ENCODE data around the gene CCSER1.

The CCSER1 gene

DNA sequence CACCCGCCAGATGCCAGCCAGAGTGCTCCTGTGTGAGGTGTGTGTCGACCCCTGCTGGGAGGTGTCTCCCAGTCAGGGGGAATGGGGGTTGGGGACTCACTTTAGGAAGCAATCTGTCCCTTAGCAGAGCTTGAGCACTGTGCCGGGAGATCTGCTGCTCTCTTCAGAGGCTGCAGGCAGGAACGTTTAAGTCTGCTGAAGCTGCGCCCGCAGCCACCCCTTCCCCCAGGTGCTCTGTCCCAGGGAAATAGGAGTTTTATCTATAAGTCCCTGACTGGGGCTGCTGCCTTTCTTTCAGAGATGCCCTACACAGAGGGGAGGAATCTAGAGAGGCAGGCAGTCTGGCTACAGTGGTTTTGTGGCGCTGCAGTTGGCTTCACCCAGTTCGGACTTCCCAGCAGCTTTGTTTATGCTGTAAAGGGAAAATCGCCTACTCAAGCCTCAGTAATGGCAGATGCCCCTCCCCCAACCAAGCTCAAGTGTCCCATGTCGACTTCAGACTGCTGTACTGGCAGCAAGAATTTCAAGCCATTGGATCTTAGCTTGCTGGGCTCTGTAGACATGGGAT lies 80.8 kb downstream of the CCSER1 start:
- Histone ChIP-seq H3K27ac (ENCODE audit: low read length) (no peak overlapping the region), H3K4me3 (ENCODE audit: low read length) (no peak overlapping the region), H3K9me3 (ENCODE audit: insufficient read depth, low read depth, low read length) (no peaks in the 10 kb centered on the region), H3K36me3 (ENCODE audit: insufficient read depth, low read depth, low read length) (no peaks in the 10 kb centered on the region), H3K9ac (ENCODE audit: low read depth, low read length) (no peak overlapping the region), H3K4me1 (ENCODE audit: insufficient read depth, low read length) (peaks cover 8% of the 10 kb centered on the region; the same call in 1 of the 2 replicates), H3K27me3 (ENCODE audit: insufficient read depth, low read length) (no peaks in the 10 kb centered on the region)

DNA sequence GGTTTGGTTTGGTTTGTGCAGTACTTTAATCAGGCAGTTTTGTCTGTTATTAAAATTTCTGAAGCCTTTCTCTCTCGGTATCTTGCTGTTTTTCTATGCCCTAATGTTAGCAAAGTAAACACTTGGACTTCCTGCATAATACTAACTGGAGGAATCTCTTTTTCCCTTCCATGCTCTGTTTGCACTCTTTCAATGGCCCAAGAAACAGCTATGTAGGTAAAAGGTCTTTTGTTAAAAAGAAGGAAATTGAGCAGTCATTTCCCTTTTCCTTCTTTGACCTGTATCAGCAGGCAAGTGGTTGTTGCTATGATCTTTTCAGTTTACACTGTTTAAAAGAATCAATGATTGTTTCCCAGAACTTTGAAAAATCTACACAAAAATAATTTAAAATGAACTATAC lies 82.7 kb downstream of the CCSER1 start:
- H3K27ac ChIP-seq (ENCODE audit: low read length): no peak overlapping the region
- no peak overlapping the region for H3K4me3 ChIP-seq (ENCODE audit: low read length)
- H3K36me3 ChIP-seq (ENCODE audit: insufficient read depth, low read depth, low read length): no peaks in the 10 kb centered on the region
- no peak overlapping the region for H3K9ac ChIP-seq (ENCODE audit: low read depth, low read length)
- no peaks in the 10 kb centered on the region for H3K27me3 ChIP-seq (ENCODE audit: insufficient read depth, low read length)
- H3K9me3 ChIP-seq (ENCODE audit: insufficient read depth, low read depth, low read length): no peaks in the 10 kb centered on the region
- H3K4me1 ChIP-seq (ENCODE audit: insufficient read depth, low read length): peaks cover 12% of the 10 kb centered on the region; the same call in 1 of the 2 replicates

DNA sequence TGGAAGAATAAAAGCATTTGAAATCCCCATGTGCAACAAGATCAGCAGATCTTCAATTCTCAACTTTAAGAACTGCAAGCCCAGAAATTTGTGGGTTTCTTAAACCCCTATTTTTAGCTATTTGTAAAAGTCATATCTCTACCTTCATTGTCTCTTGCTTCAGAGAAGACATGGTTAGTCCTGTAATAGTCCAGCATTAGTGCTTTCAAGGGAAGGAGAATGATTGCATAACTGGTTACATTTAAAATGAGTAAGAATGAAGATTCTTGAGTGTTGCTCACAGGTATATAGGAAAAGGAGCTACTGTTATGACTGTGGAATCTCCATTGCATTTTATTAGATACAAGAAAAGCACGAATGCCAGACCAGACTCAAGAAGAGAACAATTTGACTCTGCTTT lies 84.0 kb downstream of the CCSER1 start:
- Histone ChIP-seq H3K9ac (ENCODE audit: low read depth, low read length) (no peak overlapping the region), H3K27ac (ENCODE audit: low read length) (no peak overlapping the region), H3K4me1 (ENCODE audit: insufficient read depth, low read length) (peaks cover 22% of the 10 kb centered on the region)

DNA sequence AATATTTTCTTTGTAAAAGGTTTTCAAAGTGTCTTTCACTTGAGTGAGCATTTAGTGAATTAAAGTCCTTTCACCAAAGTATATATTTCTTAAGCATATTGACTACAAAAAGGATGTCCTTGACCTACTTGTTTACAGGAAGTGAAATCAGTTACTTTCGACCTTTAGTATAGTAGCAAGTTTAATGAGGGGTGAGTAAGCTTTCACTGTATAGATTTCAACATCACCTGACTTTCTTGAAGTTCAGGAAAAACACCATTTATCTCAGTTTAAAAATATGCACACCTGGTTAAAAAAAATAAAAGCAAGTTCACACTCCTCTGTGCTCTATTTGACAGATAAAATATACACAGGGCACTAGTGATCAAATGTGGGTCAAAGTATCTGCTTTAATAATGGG lies 88.1 kb downstream of the CCSER1 start:
- Histone ChIP-seq H3K4me3 (ENCODE audit: low read length) (no peak overlapping the region), H3K4me1 (ENCODE audit: insufficient read depth, low read length) (peaks cover 17% of the 10 kb centered on the region), H3K9me3 (ENCODE audit: insufficient read depth, low read depth, low read length) (no peaks in the 10 kb centered on the region), H3K27me3 (ENCODE audit: insufficient read depth, low read length) (no peaks in the 10 kb centered on the region), H3K36me3 (ENCODE audit: insufficient read depth, low read depth, low read length) (no peaks in the 10 kb centered on the region), H3K27ac (ENCODE audit: low read length) (peak overlapping the region; percentile 23), H3K9ac (ENCODE audit: low read depth, low read length) (no peak overlapping the region)

More for the DNA sequence above, 84.0 kb downstream of the CCSER1 start:
- Histone ChIP-seq H3K4me3 (ENCODE audit: low read length) (no peak overlapping the region), H3K27me3 (ENCODE audit: insufficient read depth, low read length) (no peaks in the 10 kb centered on the region), H3K9me3 (ENCODE audit: insufficient read depth, low read depth, low read length) (no peaks in the 10 kb centered on the region), H3K36me3 (ENCODE audit: insufficient read depth, low read depth, low read length) (no peaks in the 10 kb centered on the region)

DNA sequence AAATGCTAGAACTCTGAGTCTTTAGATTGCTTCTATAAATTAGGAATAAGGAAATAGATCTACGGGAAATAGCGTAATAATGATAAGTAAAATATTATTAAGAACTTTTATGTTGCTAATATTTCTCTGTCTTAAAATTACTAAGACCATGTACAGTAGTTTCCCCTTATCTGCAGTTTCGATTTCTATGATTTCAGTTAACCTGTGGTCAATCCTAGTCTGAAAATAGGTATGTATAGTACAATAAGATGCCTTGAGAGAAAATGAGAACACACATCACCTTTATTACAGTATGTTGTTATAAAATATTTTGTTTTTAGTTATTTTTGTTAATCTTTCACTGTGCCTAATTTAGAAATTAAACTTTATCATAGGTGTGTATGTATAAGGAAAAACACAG lies 92.6 kb downstream of the CCSER1 start:
- Histone ChIP-seq H3K4me3 (ENCODE audit: low read length) (no peak overlapping the region), H3K9me3 (ENCODE audit: insufficient read depth, low read depth, low read length) (no peaks in the 10 kb centered on the region), H3K4me1 (ENCODE audit: insufficient read depth, low read length) (peaks cover 14% of the 10 kb centered on the region), H3K9ac (ENCODE audit: low read depth, low read length) (no peak overlapping the region), H3K36me3 (ENCODE audit: insufficient read depth, low read depth, low read length) (no peaks in the 10 kb centered on the region), H3K27ac (ENCODE audit: low read length) (no peak overlapping the region), H3K27me3 (ENCODE audit: insufficient read depth, low read length) (no peaks in the 10 kb centered on the region)

DNA sequence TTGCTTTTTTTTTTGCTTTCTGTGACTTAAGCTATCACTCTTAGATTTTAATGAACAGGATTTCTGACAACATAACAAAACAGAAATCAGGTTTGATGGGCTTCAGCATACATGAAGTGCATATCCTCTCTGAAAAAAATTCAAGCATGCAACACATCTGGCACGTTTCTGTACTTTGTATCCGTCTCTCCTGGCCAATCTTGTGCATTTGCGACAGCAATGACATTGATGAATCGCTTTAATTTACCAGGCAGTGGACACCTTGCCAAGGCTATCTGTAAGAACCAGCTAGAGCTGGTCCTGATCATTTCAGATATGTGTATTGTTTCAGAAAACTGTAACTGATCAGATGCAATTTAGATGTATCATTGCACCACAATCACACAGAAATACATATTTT lies 93.3 kb downstream of the CCSER1 start:
- H3K36me3 ChIP-seq (ENCODE audit: insufficient read depth, low read depth, low read length): no peaks in the 10 kb centered on the region
- H3K27ac ChIP-seq (ENCODE audit: low read length): no peak overlapping the region
- H3K4me1 ChIP-seq (ENCODE audit: insufficient read depth, low read length): peaks cover 9% of the 10 kb centered on the region; the same call in 1 of the 2 replicates
- no peaks in the 10 kb centered on the region for H3K27me3 ChIP-seq (ENCODE audit: insufficient read depth, low read length)
- no peak overlapping the region for H3K9ac ChIP-seq (ENCODE audit: low read depth, low read length)
- no peaks in the 10 kb centered on the region for H3K9me3 ChIP-seq (ENCODE audit: insufficient read depth, low read depth, low read length)
- H3K4me3 ChIP-seq (ENCODE audit: low read length): no peak overlapping the region

DNA sequence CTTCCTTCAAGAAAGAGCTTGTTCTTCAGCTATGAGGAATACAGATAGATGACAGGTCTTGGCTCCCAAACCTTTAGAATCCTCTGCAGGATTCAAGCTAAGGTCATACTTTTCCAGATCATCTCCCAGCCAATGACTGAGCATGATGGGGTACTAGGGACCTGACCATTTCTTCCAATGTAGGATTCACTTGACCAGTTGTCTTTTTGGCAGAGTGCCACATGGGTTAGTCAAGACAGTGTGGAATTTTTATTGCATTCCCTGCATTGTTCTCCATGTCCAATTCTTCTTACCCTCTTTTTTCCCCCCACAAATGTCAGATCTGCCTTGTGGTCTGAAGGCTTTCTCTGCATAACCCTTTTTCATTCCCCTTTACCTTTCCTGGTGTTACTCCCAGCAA lies 99.5 kb downstream of the CCSER1 start:
- H3K9me3 ChIP-seq (ENCODE audit: insufficient read depth, low read depth, low read length): peaks cover 9% of the 10 kb centered on the region
- H3K27me3 ChIP-seq (ENCODE audit: insufficient read depth, low read length): no peaks in the 10 kb centered on the region
- H3K27ac ChIP-seq (ENCODE audit: low read length): no peak overlapping the region
- no peak overlapping the region for H3K4me3 ChIP-seq (ENCODE audit: low read length)
- H3K9ac ChIP-seq (ENCODE audit: low read depth, low read length): no peak overlapping the region
- no peaks in the 10 kb centered on the region for H3K36me3 ChIP-seq (ENCODE audit: insufficient read depth, low read depth, low read length)
- no peaks in the 10 kb centered on the region for H3K4me1 ChIP-seq (ENCODE audit: insufficient read depth, low read length)

DNA sequence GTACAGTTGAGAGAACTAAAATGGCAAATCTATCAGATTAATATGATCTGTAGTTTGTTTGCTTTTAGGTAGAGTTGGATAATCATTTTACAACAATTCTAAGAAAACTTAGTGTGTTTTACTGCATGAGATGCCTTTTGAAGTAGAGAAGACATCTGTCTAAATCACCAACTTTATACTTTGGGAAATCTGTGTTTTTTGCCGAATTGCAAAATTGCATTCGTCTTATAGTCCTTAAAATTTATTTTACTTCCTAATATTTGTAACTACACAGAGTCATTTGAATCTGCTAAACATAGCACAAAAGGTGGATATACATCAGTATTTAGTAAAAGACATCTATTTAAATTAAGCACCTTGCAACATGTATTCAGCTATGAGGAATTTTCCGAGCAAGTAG lies 100.0 kb downstream of the CCSER1 start:
- H3K4me1 ChIP-seq (ENCODE audit: insufficient read depth, low read length): no peaks in the 10 kb centered on the region
- H3K9ac ChIP-seq (ENCODE audit: low read depth, low read length): no peak overlapping the region
- peaks cover 9% of the 10 kb centered on the region for H3K9me3 ChIP-seq (ENCODE audit: insufficient read depth, low read depth, low read length)
- no peak overlapping the region for H3K27ac ChIP-seq (ENCODE audit: low read length)
- no peaks in the 10 kb centered on the region for H3K27me3 ChIP-seq (ENCODE audit: insufficient read depth, low read length)
- H3K4me3 ChIP-seq (ENCODE audit: low read length): no peak overlapping the region
- H3K36me3 ChIP-seq (ENCODE audit: insufficient read depth, low read depth, low read length): no peaks in the 10 kb centered on the region

DNA sequence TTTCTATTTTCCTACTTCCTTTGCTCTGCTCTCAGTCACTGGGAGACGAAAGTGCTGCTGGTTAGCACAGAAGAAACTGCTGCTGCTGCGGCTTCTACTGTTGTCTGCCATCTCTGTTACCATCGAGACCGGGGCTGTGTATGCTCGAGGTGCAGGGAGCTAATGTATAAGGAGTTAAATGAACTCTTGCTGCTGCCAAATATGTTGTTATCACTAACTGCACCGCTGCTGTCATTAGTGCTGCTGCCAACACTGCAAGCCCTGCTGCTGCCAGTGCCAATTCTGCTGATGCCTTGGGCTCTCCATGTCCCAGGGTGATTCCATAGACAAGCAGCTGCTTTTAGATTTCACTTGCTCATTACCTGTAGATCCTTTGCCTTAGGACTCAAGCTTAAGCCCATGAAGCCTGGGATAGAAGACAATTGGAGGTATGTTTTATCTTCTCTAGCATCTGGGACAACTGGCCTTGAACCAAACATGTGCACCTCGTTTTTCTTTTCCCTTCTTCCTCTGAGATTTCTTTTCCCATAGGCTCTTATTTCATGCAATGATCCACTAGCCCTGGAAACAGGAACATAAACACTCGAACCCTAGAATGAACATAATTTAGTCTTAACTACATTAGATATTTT lies 107.8 kb downstream of the CCSER1 start:
- no peak overlapping the region for H3K27ac ChIP-seq (ENCODE audit: low read length)
- H3K4me1 ChIP-seq (ENCODE audit: insufficient read depth, low read length): no peaks in the 10 kb centered on the region
- H3K36me3 ChIP-seq (ENCODE audit: insufficient read depth, low read depth, low read length): no peaks in the 10 kb centered on the region
- no peaks in the 10 kb centered on the region for H3K27me3 ChIP-seq (ENCODE audit: insufficient read depth, low read length)
- H3K9ac ChIP-seq (ENCODE audit: low read depth, low read length): no peak overlapping the region
- no peaks in the 10 kb centered on the region for H3K9me3 ChIP-seq (ENCODE audit: insufficient read depth, low read depth, low read length)
- no peak overlapping the region for H3K4me3 ChIP-seq (ENCODE audit: low read length)

DNA sequence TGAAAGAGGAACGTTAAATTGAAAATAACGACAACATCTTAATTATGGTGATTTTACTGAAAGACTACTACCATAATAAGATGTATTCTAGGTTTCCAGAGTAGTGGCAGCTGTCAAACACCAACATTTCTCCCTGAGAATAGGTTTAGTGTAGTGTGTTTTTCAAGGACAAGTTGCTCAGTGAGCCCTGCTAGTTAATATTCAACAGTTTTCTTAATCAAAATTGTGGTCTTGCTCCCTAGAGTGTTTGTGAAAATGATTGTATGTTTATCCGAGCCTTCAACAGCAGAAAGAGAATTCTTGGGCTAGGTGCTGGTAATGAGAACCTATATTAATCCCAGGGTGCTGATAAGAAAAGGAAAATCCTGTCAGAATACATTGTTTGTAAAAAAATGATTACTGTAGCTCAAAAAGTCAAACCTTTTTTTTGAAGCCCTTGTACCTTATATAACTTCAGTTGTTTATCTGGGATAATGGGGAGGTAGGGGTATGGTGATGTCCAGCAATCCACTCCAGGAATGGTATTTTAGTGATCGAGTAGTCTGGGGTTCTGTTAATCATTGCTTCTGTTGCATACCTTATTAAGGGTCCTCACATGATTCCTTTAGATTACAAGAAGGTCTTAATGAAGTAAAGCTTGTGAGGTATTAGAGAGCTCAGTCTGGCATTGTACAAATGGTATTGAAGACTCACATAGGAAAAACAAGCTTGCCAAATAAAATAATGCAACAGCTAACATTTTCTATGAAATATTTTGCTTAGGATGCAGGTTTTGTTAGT lies 110.7 kb downstream of the CCSER1 start:
- Histone ChIP-seq H3K36me3 (ENCODE audit: insufficient read depth, low read depth, low read length) (no peaks in the 10 kb centered on the region), H3K9me3 (ENCODE audit: insufficient read depth, low read depth, low read length) (no peaks in the 10 kb centered on the region), H3K9ac (ENCODE audit: low read depth, low read length) (no peak overlapping the region), H3K4me3 (ENCODE audit: low read length) (no peak overlapping the region), H3K27ac (ENCODE audit: low read length) (no peak overlapping the region), H3K27me3 (ENCODE audit: insufficient read depth, low read length) (no peaks in the 10 kb centered on the region), H3K4me1 (ENCODE audit: insufficient read depth, low read length) (no peaks in the 10 kb centered on the region)

DNA sequence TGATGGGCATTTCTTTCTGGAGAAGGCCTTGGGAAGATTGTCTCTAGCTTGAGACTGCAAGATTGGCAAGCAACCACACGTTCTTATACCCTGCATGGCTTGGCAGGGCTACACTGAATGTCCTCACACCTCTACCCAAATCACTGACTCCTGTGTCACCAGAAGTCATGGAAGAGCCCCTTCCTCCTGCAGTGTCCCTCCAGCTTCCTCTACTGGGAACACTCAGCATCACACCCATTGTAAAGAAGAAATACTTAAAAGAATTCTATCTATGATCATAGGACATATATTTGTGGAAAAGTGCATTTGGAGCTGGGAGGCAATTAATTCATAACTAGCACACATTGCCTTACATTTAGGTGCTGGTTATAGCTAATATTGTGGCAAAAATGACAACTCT lies 113.1 kb downstream of the CCSER1 start:
- no peaks in the 10 kb centered on the region for H3K4me1 ChIP-seq (ENCODE audit: insufficient read depth, low read length)
- no peak overlapping the region for H3K4me3 ChIP-seq (ENCODE audit: low read length)
- H3K27ac ChIP-seq (ENCODE audit: low read length): no peak overlapping the region
- no peak overlapping the region for H3K9ac ChIP-seq (ENCODE audit: low read depth, low read length)
- H3K9me3 ChIP-seq (ENCODE audit: insufficient read depth, low read depth, low read length): no peaks in the 10 kb centered on the region
- no peaks in the 10 kb centered on the region for H3K27me3 ChIP-seq (ENCODE audit: insufficient read depth, low read length)
- H3K36me3 ChIP-seq (ENCODE audit: insufficient read depth, low read depth, low read length): no peaks in the 10 kb centered on the region

DNA sequence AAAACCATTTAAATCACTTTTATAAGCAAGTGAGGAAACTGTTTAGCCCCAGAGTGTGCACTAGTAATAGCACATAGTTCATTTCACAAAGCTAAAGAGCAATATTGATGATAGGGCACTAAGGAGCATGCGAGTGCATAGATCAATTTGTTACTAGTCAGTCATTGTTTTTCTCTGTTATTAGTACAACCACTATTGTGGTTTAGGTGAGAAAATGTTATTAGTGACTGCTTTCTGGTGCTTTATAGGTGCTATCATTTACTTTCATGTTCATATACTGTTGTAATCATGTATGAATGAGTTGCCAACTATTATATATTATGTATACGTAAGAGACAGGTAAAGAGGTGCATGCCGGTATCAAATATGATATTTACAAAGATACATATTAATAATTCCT lies 113.8 kb downstream of the CCSER1 start:
- Histone ChIP-seq H3K9me3 (ENCODE audit: insufficient read depth, low read depth, low read length) (no peaks in the 10 kb centered on the region), H3K4me1 (ENCODE audit: insufficient read depth, low read length) (no peaks in the 10 kb centered on the region), H3K27ac (ENCODE audit: low read length) (no peak overlapping the region)

More for the DNA sequence above, 113.8 kb downstream of the CCSER1 start:
- H3K27me3 ChIP-seq (ENCODE audit: insufficient read depth, low read length): no peaks in the 10 kb centered on the region
- H3K36me3 ChIP-seq (ENCODE audit: insufficient read depth, low read depth, low read length): no peaks in the 10 kb centered on the region
- no peak overlapping the region for H3K4me3 ChIP-seq (ENCODE audit: low read length)
- H3K9ac ChIP-seq (ENCODE audit: low read depth, low read length): no peak overlapping the region

Data from iPS-20b (cell line).